Loucy (cell line): ENCODE measurements around the gene GULP1.

ENCODE experiments used
- EZH2phosphoT487 ChIP-seq: fragments of 200-600 bp; IDR thresholded peaks from 2 replicates; pipeline ENCODE4 v1.6.1; 2018; ENCODE audit warnings: antibody characterized with exemption, mild to moderate bottlenecking, moderate library complexity, borderline replicate concordance
- TF ChIP-seq, protein P1 (sequence below): fragments of 200-600 bp; sonication (generic); conservative IDR thresholded peaks from 2 replicates; pipeline ENCODE4 v1.5.1; 2014; ENCODE audit warnings: mild to moderate bottlenecking, antibody characterized with exemption, low read length

DNA sequence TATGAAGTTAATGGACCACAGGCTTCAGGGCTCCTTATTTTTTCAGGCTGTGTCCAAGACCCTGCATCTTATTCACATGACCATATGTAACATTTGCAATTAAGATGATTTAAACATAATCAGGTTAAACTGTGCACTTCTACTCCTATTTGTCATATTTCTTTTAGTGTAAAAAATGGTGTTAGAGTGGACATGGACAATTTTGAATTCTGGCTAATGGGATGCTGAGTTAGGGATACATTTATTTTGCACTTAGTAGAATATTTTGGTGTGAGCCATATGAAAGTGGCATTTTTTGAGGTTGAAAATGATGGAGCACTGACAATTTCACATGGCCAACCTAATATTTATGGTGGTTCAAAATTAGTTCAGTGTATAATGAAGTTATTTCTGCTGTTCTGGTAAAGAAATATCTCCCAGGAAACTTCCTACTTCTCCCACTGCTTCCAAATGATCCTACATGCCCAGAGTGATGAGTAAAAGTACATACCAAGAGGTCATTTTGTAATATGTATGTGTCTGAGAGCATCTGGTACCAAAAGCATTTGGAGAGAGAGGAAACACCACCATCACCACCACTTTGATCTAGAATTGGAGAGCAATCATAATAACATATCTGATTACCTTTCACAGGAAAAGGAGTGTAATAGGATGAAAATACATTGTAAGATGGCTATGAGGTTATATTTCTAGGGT is 36.0 kb downstream of the GULP1 start:
- TF ChIP-seq, protein P1, sequence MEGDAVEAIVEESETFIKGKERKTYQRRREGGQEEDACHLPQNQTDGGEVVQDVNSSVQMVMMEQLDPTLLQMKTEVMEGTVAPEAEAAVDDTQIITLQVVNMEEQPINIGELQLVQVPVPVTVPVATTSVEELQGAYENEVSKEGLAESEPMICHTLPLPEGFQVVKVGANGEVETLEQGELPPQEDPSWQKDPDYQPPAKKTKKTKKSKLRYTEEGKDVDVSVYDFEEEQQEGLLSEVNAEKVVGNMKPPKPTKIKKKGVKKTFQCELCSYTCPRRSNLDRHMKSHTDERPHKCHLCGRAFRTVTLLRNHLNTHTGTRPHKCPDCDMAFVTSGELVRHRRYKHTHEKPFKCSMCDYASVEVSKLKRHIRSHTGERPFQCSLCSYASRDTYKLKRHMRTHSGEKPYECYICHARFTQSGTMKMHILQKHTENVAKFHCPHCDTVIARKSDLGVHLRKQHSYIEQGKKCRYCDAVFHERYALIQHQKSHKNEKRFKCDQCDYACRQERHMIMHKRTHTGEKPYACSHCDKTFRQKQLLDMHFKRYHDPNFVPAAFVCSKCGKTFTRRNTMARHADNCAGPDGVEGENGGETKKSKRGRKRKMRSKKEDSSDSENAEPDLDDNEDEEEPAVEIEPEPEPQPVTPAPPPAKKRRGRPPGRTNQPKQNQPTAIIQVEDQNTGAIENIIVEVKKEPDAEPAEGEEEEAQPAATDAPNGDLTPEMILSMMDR = no peak
- TF ChIP-seq EZH2phosphoT487 = no peak
